ENCODE results near the gene FKBP11. TPM values are rescaled to one million over a fixed set of nuclear protein-coding genes. Genes with fewer than 3 reads are reported as not detected.

Gene FKBP11
- total and polyA plus RNA-seq, 2 of the 8 experiments (the other 6 are each of a cell fraction or from before 2014, with no cell fraction given): 45.7 to 65.1 TPM

GRCh38 chr12:48947727-48948126, 22.4 kb upstream of the FKBP11 start:
- no peak for FAIRE-seq
- CTCF ChIA-PET (ENCODE audit: partially characterized antibody): interaction anchor here (0.8 to 19.9 kb wide), 9 partner anchors 10 to 75 kb away, joined by 3 to 280 read pairs (median 4); partner anchors contain the start of genes ARF3 and FKBP11

More at GRCh38 chr12:48947727-48948126, 22.4 kb upstream of the FKBP11 start:
- no peaks in the 10 kb centered on the region for H3K23me2 ChIP-seq (ENCODE audit: low read depth, low read length)
- no peak overlapping the region for H3K4ac ChIP-seq (replicated peaks; ENCODE audit: insufficient read length, low read depth, low read length)
- no peak overlapping the region; the same call in 1 of the 2 replicates for H3K27ac ChIP-seq (ENCODE audit: low read depth, low read length)
- H3K79me2 ChIP-seq (ENCODE audit: control insufficient read depth in 1 of 2, insufficient read depth in 2 of 2, low read length in 2 of 2): peaks cover 9 to 92% of the 10 kb centered on the region in 2 experiments
- H3K27me3 ChIP-seq (replicated peaks in 1 of 4; ENCODE audit: control insufficient read depth in 3 of 4, extremely low read depth in 1 of 4, insufficient read depth in 3 of 4, low read length in 3 of 4): no peaks in the 10 kb centered on the region
- H3K4me1 ChIP-seq (replicated peaks in 1 of 4; ENCODE audit: control insufficient read depth in 3 of 4, insufficient read depth in 4 of 4, low read length in 3 of 4): no peaks in the 10 kb centered on the region; a peak in 1 of 7 replicates
- no peak overlapping the region for H3K9ac ChIP-seq (replicated peaks in 1 of 4; ENCODE audit: extremely low read depth in 1 of 4, low read depth in 3 of 4, low read length in 3 of 4)
- peaks cover 10 to 23% of the 10 kb centered on the region in 2 experiments for H4K20me1 ChIP-seq (replicated peaks in 1 of 2; ENCODE audit: control insufficient read depth in 1 of 2, insufficient read depth in 2 of 2, low read length in 2 of 2)
- no peak overlapping the region for H3K4me2 ChIP-seq (ENCODE audit: insufficient read depth in 1 of 2, low read depth in 2 of 2, low read length in 2 of 2)
- no peak overlapping the region for H2BK12ac ChIP-seq (ENCODE audit: low read depth, low read length)
- H3K4me3 ChIP-seq (ENCODE audit: extremely low read depth in 1 of 4, insufficient read depth in 2 of 4, low read depth in 3 of 4, low read length in 4 of 4): no peak overlapping the region
- H3K79me1 ChIP-seq (ENCODE audit: low read depth, low read length): peaks cover 8% of the 10 kb centered on the region
- no peak for DNase-seq (ENCODE audit: low read depth in 1 of 2, low spot score in 2 of 2)
- no peak overlapping the region for H2BK20ac ChIP-seq (ENCODE audit: low read length)
- H3K23ac ChIP-seq (ENCODE audit: insufficient read length): no peak overlapping the region
- no peak overlapping the region for H4K5ac ChIP-seq (ENCODE audit: insufficient read length, low read depth, low read length)
- no peak overlapping the region for H2BK5ac ChIP-seq (ENCODE audit: low read depth, low read length)
- H2AFZ ChIP-seq (ENCODE audit: low read length): no peak overlapping the region
- 66% methylated on average over 2 of the region's 3 CpGs; no CpG with 5 or more reads in 1 of the 2 experiments for WGBS, 2 experiments (ENCODE audit: extremely low coverage in 1 of 2, insufficient coverage in 1 of 2, insufficient read length in 1 of 2, insufficient replicate concordance in 2 of 2, low coverage in 1 of 2, low lambda C conversion rate in 2 of 2, missing lambda C conversion rate in 1 of 2)
- no peak overlapping the region; the same call in 1 of the 2 replicates for H3K18ac ChIP-seq (ENCODE audit: extremely low read depth, low read length)
- H3K36me3 ChIP-seq (ENCODE audit: control insufficient read depth in 2 of 4, insufficient read depth in 4 of 4, low read length in 3 of 4): peaks cover 0 to 12% (median 2%) of the 10 kb centered on the region in 4 experiments; a peak in 7 of 8 replicates
- no peak overlapping the region for H2BK120ac ChIP-seq (replicated peaks; ENCODE audit: low read depth, low read length)
- H4K91ac ChIP-seq (replicated peaks; ENCODE audit: insufficient read length, low read length): no peak overlapping the region
- TF ChIP-seq CHD1 (IDR thresholded peaks at IDR 0.05; ENCODE audit: low read depth, low read length): no peak
- no peak for TF ChIP-seq NRF1 (IDR thresholded peaks at IDR 0.05; ENCODE audit: low read depth, low read length)
- no peak for TF ChIP-seq TEAD4 (IDR thresholded peaks at IDR 0.05; ENCODE audit: low read depth, low read length)
- no peak for TF ChIP-seq GTF2F1 (IDR thresholded peaks at IDR 0.05; ENCODE audit: borderline replicate concordance, low read depth, low read length)
- TF ChIP-seq SIN3A (conservative IDR thresholded peaks at IDR 0.05 in 1 of 2, IDR thresholded peaks at IDR 0.05 in 1 of 2; ENCODE audit: low read depth in 1 of 2, low read length in 2 of 2): no peak
- no peak for TF ChIP-seq CBX8 (IDR thresholded peaks at IDR 0.05; ENCODE audit: borderline replicate concordance, low read depth, low read length)
- no peak for TF ChIP-seq ATF3 (IDR thresholded peaks at IDR 0.05; ENCODE audit: insufficient read depth, low read depth, low read length)
- TF ChIP-seq TBP (IDR thresholded peaks at IDR 0.05; ENCODE audit: low read depth, low read length): no peak
- TF ChIP-seq SP1 (IDR thresholded peaks at IDR 0.05; ENCODE audit: low read depth, low read length): no peak
- TF ChIP-seq CTBP2 (IDR thresholded peaks at IDR 0.05; ENCODE audit: borderline replicate concordance, insufficient read depth, insufficient read length, low read length): no peak
- TF ChIP-seq TAF7 (optimal IDR thresholded peaks at IDR 0.05; ENCODE audit: borderline replicate concordance, low read depth, low read length): no peak
- H2BK15ac ChIP-seq (ENCODE audit: low read length): no peak overlapping the region
- POLR2A ChIA-PET (ENCODE audit: partially characterized antibody): interaction anchor here (1.1 to 2.0 kb wide), 4 partner anchors 11 to 82 kb away, joined by 3 to 8 read pairs (median 4); partner anchors contain the start of gene RND1
- H3K9me3 ChIP-seq (ENCODE audit: insufficient read depth in 2 of 2, low read depth in 1 of 2, low read length in 1 of 2): no peaks in the 10 kb centered on the region
- no peak overlapping the region for H3K56ac ChIP-seq (replicated peaks; ENCODE audit: insufficient read length, low read depth, low read length)
- no peak overlapping the region for H2AK5ac ChIP-seq (ENCODE audit: low read depth, low read length)
- H4K8ac ChIP-seq (ENCODE audit: extremely low read depth, insufficient read depth, low read length): no peak overlapping the region
- no peak overlapping the region for H3K14ac ChIP-seq (ENCODE audit: insufficient read length)

Data from H1 (cell line).